ENCODE data around the gene EPHX1.

DNA sequence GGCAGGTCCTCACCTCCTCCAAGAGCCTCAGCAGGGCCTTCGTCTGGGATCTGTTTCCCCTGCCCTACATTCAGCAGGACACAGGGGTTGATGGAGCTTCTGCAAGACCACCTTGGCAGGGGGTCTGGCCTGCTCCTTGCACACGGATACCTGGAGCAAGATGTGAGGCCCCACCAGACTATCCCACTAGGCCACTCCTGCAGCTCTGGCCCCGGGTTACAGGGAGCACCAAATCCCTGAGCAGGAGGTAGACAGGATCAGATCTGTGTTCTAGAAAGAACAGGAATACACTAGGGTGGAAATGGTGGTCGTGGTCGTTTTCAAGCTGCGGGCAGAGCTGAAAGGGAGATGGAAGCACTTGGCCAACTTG is 33.5 kb downstream of the EPHX1 start:
- TF ChIP-seq POLR2AphosphoS5 (IDR thresholded peaks at IDR 0.05; ENCODE audit: low read depth, low read length) (no peak), SIN3A (IDR thresholded peaks at IDR 0.05; ENCODE audit: borderline replicate concordance, insufficient read depth, low read length) (no peak), TAF1 (IDR thresholded peaks at IDR 0.05; ENCODE audit: borderline replicate concordance, insufficient read depth, low read length) (no peak)
- TF ChIP-seq, protein P1, sequence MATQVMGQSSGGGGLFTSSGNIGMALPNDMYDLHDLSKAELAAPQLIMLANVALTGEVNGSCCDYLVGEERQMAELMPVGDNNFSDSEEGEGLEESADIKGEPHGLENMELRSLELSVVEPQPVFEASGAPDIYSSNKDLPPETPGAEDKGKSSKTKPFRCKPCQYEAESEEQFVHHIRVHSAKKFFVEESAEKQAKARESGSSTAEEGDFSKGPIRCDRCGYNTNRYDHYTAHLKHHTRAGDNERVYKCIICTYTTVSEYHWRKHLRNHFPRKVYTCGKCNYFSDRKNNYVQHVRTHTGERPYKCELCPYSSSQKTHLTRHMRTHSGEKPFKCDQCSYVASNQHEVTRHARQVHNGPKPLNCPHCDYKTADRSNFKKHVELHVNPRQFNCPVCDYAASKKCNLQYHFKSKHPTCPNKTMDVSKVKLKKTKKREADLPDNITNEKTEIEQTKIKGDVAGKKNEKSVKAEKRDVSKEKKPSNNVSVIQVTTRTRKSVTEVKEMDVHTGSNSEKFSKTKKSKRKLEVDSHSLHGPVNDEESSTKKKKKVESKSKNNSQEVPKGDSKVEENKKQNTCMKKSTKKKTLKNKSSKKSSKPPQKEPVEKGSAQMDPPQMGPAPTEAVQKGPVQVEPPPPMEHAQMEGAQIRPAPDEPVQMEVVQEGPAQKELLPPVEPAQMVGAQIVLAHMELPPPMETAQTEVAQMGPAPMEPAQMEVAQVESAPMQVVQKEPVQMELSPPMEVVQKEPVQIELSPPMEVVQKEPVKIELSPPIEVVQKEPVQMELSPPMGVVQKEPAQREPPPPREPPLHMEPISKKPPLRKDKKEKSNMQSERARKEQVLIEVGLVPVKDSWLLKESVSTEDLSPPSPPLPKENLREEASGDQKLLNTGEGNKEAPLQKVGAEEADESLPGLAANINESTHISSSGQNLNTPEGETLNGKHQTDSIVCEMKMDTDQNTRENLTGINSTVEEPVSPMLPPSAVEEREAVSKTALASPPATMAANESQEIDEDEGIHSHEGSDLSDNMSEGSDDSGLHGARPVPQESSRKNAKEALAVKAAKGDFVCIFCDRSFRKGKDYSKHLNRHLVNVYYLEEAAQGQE (IDR thresholded peaks at IDR 0.05; ENCODE audit: insufficient read depth in 1 of 2, low read depth in 2 of 2, low read length in 2 of 2) = no peak
